GM18505 (cell line): ENCODE data around the gene PCSK1.
"Not testable (repeated sequence)": the region's sequence is repeated elsewhere in the genome, so short reads cannot be mapped to it uniquely, and the experiment has no call there.

Experiments
- ATAC-seq: cut with Tn5 transposase; IDR thresholded peaks from one replicate; pipeline ENCODE4 v1.9.1; 2021; ENCODE audit not compliant: unreplicated experiment
- POLR2A ChIP-seq: IDR thresholded peaks from 4 replicates; pipeline ENCODE4 v1.6.1; 2011; ENCODE audit warnings: borderline replicate concordance; ENCODE audit not compliant: insufficient read depth, insufficient read length; ENCODE audit errors: extremely low read depth

Gene PCSK1

GRCh38 chr5:96407436-96407835 lies 25.6 kb downstream of the PCSK1 start:
- no peak for ATAC-seq

GRCh38 chr5:96404191-96404867 lies 28.7 kb downstream of the PCSK1 start:
- ATAC-seq = no peak
- no peak for TF ChIP-seq POLR2A

More at GRCh38 chr5:96407436-96407835, 25.6 kb downstream of the PCSK1 start:
- TF ChIP-seq POLR2A = no peak

- no peak for ATAC-seq
- no peak for TF ChIP-seq POLR2A
Measured at GRCh38 chr5:96402500-96402899, 30.5 kb downstream of the PCSK1 start.

GRCh38 chr5:96396878-96397277 lies 36.2 kb downstream of the PCSK1 start:
- TF ChIP-seq POLR2A = no peak
- ATAC-seq = no peak

- ATAC-seq = not testable (repeated sequence)
Measured at GRCh38 chr5:96395295-96395694, 37.8 kb downstream of the PCSK1 start.

- no peak for TF ChIP-seq POLR2A
- no peak for ATAC-seq
Measured at GRCh38 chr5:96391921-96392320, 41.1 kb downstream of the PCSK1 start.

GRCh38 chr5:96388176-96388575 lies 44.9 kb downstream of the PCSK1 start:
- TF ChIP-seq POLR2A = no peak
- no peak for ATAC-seq

GRCh38 chr5:96387616-96388015 lies 45.4 kb downstream of the PCSK1 start:
- ATAC-seq = no peak
- no peak for TF ChIP-seq POLR2A

GRCh38 chr5:96385538-96385937 lies 47.5 kb downstream of the PCSK1 start:
- TF ChIP-seq POLR2A = no peak
- ATAC-seq = no peak

- no peak for TF ChIP-seq POLR2A
- no peak for ATAC-seq
Measured at GRCh38 chr5:96384353-96384752, 48.7 kb downstream of the PCSK1 start.

GRCh38 chr5:96381526-96381925 lies 51.5 kb downstream of the PCSK1 start:
- no peak for ATAC-seq
- no peak for TF ChIP-seq POLR2A

- ATAC-seq = no peak
- no peak for TF ChIP-seq POLR2A
Measured at GRCh38 chr5:96379896-96380295, 53.2 kb downstream of the PCSK1 start.

GRCh38 chr5:96377597-96377996 lies 55.5 kb downstream of the PCSK1 start:
- no peak for TF ChIP-seq POLR2A
- ATAC-seq = no peak

- ATAC-seq = no peak
Measured at GRCh38 chr5:96377167-96377566, 55.9 kb downstream of the PCSK1 start.

GRCh38 chr5:96374653-96375052 lies 58.4 kb downstream of the PCSK1 start:
- no peak for ATAC-seq
- no peak for TF ChIP-seq POLR2A

More at GRCh38 chr5:96377167-96377566, 55.9 kb downstream of the PCSK1 start:
- no peak for TF ChIP-seq POLR2A
